ENCODE measurements around the gene PEDS1. TPM values are rescaled to one million over a fixed set of nuclear protein-coding genes. Genes with fewer than 3 reads are reported as not detected.
"Not testable (repeated sequence)": the region's sequence is repeated elsewhere in the genome, so short reads cannot be mapped to it uniquely, and the experiment has no call there.

Gene PEDS1
- total RNA-seq, 1 donor from 2014 or later: 25.9 TPM

GRCh38 chr20:50107796-50108331 is 45.7 kb downstream of the PEDS1 start:
- no peak for DNase-seq
- ATAC-seq (ENCODE audit: poor library complexity): no peak
- intact Hi-C loops (cut with DNase I): no loop called here

- DNase-seq (no peak), ATAC-seq (ENCODE audit: poor library complexity) (no peak)
- intact Hi-C loops (cut with DNase I): no loop called here
These were observed 46.4 kb downstream of the PEDS1 start for GRCh38 chr20:50107086-50107660.

GRCh38 chr20:50106669-50107068 is 46.9 kb downstream of the PEDS1 start:
- intact Hi-C loops (cut with DNase I); ATAC-seq (ENCODE audit: poor library complexity); DNase-seq: not testable (repeated sequence)

Other genes starting within 250 kb of the PEDS1 start
- gene SPATA2, start 238.2 kb downstream of the PEDS1 start, total RNA-seq: 7.9 TPM
- 52.1 TPM for gene RNF114, start 217.3 kb downstream of the PEDS1 start, total RNA-seq
- 0.81 TPM for gene SNAI1, start 170.7 kb downstream of the PEDS1 start, total RNA-seq
- 77.8 TPM for gene UBE2V1, start 40.6 kb downstream of the PEDS1 start, total RNA-seq
- 57.3 TPM for gene CEBPB, start 37.1 kb upstream of the PEDS1 start, total RNA-seq

Measured in Right ventricle myocardium superior (tissue), 1 donor.